Neural progenitor cell (in vitro differentiated cells): ENCODE data around the gene PC. TPM values are rescaled to one million over a fixed set of nuclear protein-coding genes. Genes with fewer than 3 reads are reported as not detected.

Experiments
- DNase-seq: peaks from one replicate; pipeline ENCODE4 v3.0.0-alpha.2; 2016; ENCODE audit warnings: low spot score
- H2AFZ ChIP-seq: fragments of 200-600 bp; sonication (generic); replicated peaks from 2 replicates; pipeline ENCODE4 v1.6.1; 2016; ENCODE audit warnings: antibody characterized with exemption
- H3F3A ChIP-seq: fragments of 200-600 bp; sonication (generic); 2 replicates; pipeline ENCODE4 v1.6.1; 2016; ENCODE audit warnings: antibody characterized with exemption, low read depth
- H3K27ac ChIP-seq: fragments of 200-600 bp; sonication (generic); 2 replicates; pipeline ENCODE4 v1.5.1; 2016; ENCODE audit warnings: mild to moderate bottlenecking
- H3K27me3 ChIP-seq: fragments of 200-600 bp; sonication (generic); 2 replicates; pipeline ENCODE4 v1.6.1; 2016; ENCODE audit warnings: mild to moderate bottlenecking, moderate library complexity
- H3K36me3 ChIP-seq: fragments of 200-600 bp; sonication (generic); 2 replicates; pipeline ENCODE4 v1.5.1; 2016
- H3K4me1 ChIP-seq: fragments of 200-600 bp; sonication (generic); 2 replicates; pipeline ENCODE4 v1.6.1; 2016; ENCODE audit warnings: mixed run types
- H3K4me2 ChIP-seq: fragments of 200-600 bp; sonication (generic); 2 replicates; pipeline ENCODE4 v1.6.1; 2016
- H3K4me3 ChIP-seq: fragments of 200-600 bp; sonication (generic); 2 replicates; pipeline ENCODE4 v1.5.1; 2016
- H3K79me2 ChIP-seq: fragments of 200-600 bp; sonication (generic); 2 replicates; pipeline ENCODE4 v1.6.1; 2016; ENCODE audit warnings: low read depth
- H3K9ac ChIP-seq: fragments of 200-600 bp; sonication (generic); 2 replicates; pipeline ENCODE4 v1.6.1; 2016
- H3K9me3 ChIP-seq: fragments of 200-600 bp; sonication (generic); 2 replicates; pipeline ENCODE4 v1.5.1; 2016; ENCODE audit warnings: low read depth
- H4K20me1 ChIP-seq: fragments of 200-600 bp; sonication (generic); 2 replicates; pipeline ENCODE4 v1.6.1; 2016; ENCODE audit warnings: low read depth
- H3K27ac Mint-ChIP-seq: 3 replicates; pipeline ENCODE4 v1.8.0; 2021; ENCODE audit warnings: mixed read lengths
- H3K27me3 Mint-ChIP-seq: 2 replicates; pipeline ENCODE4 v1.8.0; 2022; ENCODE audit warnings: low read depth, mild to moderate bottlenecking, inconsistent platforms, moderate library complexity, mixed read lengths; ENCODE audit not compliant: insufficient read depth
- H3K36me3 Mint-ChIP-seq: 3 replicates; pipeline ENCODE4 v1.8.0; 2021; ENCODE audit warnings: mixed read lengths
- H3K4me1 Mint-ChIP-seq: 3 replicates; pipeline ENCODE4 v1.8.0; 2021; ENCODE audit warnings: mixed read lengths
- H3K4me3 Mint-ChIP-seq: 3 replicates; pipeline ENCODE4 v1.8.0; 2021; ENCODE audit warnings: mild to moderate bottlenecking, moderate library complexity, mixed read lengths
- H3K9me3 Mint-ChIP-seq: 3 replicates; pipeline ENCODE4 v1.8.0; 2020; ENCODE audit warnings: mixed read lengths
- EZH2 ChIP-seq: fragments of 200-600 bp; sonication (generic); IDR thresholded peaks from 2 replicates; pipeline ENCODE4 v1.6.1; 2017; ENCODE audit warnings: antibody characterized with exemption, mild to moderate bottlenecking, moderate library complexity
- EZH2phosphoT487 ChIP-seq: fragments of 200-600 bp; sonication (generic); IDR thresholded peaks from 2 replicates; pipeline ENCODE4 v1.6.1; 2017; ENCODE audit warnings: antibody characterized with exemption
- total RNA-seq: library from RNA; depleted of rRNA; stranded (reverse); fragments of >200 nt; gene quantifications from 2 replicates; pipeline ENCODE4 v1.2.3, GENCODE V29; 2015; ENCODE audit warnings: low replicate concordance
- TF ChIP-seq, protein P1 (sequence below): fragments of 200-600 bp; sonication (generic); IDR thresholded peaks from 2 replicates; pipeline ENCODE4 v1.5.1; 2017; ENCODE audit warnings: antibody characterized with exemption, mild to moderate bottlenecking

The PC gene
- total RNA-seq, 1 donor from 2014 or later, result 11.4 TPM

DNA sequence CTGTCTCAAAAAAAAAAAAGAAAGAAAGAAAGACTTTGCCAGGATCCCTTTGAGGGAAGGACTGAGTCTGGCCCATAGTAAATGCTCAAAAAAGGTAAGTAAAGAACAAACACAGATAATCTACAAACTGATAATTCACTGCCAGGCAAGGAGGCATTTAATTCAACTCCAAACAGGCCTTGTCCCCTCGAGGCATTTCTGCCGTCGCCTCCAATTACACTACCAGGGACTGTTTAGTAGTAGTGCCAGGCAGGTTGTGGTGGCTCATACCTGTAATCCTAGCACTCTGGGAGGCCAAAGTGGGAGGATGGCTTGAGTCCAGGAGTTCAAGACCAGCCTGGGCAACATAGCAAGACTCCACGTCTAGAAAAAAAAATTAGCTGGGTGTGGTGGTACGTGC lies 43.7 kb downstream of the PC start:
- H3K79me2 ChIP-seq, result no peaks in the 10 kb centered on the region
- no peak overlapping the region for H3K27ac ChIP-seq
- no peak overlapping the region for H3K4me2 ChIP-seq
- no peak overlapping the region for H3K4me3 ChIP-seq
- Mint-ChIP-seq H3K27ac (no peak overlapping the region), H3K4me1 (peaks cover 29% of the 10 kb centered on the region), H3K4me3 (no peak overlapping the region), H3K9me3 (no peaks in the 10 kb centered on the region), H3K36me3 (no peaks in the 10 kb centered on the region), H3K27me3 (peaks cover 2% of the 10 kb centered on the region)
- no peak overlapping the region for H3K9ac ChIP-seq
- no peaks in the 10 kb centered on the region for H3K9me3 ChIP-seq
- peaks cover 27% of the 10 kb centered on the region for H3F3A ChIP-seq
- no peaks in the 10 kb centered on the region for H3K36me3 ChIP-seq
- peaks cover 14% of the 10 kb centered on the region for H4K20me1 ChIP-seq
- H3K27me3 ChIP-seq, result no peaks in the 10 kb centered on the region
- no peak overlapping the region for H2AFZ ChIP-seq
- peaks cover 25% of the 10 kb centered on the region for H3K4me1 ChIP-seq
- DNase-seq, result no peak
- TF ChIP-seq EZH2phosphoT487 (no peak), EZH2 (no peak)
- TF ChIP-seq, protein P1, sequence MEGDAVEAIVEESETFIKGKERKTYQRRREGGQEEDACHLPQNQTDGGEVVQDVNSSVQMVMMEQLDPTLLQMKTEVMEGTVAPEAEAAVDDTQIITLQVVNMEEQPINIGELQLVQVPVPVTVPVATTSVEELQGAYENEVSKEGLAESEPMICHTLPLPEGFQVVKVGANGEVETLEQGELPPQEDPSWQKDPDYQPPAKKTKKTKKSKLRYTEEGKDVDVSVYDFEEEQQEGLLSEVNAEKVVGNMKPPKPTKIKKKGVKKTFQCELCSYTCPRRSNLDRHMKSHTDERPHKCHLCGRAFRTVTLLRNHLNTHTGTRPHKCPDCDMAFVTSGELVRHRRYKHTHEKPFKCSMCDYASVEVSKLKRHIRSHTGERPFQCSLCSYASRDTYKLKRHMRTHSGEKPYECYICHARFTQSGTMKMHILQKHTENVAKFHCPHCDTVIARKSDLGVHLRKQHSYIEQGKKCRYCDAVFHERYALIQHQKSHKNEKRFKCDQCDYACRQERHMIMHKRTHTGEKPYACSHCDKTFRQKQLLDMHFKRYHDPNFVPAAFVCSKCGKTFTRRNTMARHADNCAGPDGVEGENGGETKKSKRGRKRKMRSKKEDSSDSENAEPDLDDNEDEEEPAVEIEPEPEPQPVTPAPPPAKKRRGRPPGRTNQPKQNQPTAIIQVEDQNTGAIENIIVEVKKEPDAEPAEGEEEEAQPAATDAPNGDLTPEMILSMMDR, result no peak

DNA sequence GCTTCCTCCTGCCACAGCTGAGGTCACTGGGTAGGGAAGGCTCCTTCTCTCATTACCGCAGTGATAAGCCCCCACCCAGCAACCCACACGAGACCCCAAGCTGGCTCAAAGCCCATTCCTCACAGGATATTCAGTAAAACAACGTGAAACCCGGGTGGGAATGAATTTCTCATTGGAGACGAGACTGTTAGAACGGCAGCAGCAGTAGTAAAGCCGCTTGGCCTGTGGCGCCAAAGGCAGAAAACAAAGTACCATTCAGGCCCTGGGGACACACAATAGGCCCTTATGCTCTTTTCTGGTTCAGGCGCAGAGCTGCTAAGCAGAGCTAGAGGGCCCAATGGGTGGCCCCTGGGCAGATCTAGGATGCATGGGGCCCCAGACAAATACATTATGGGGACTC lies 45.3 kb downstream of the PC start:
- Mint-ChIP-seq H3K27ac (peak overlapping the region; percentile 82), H3K27me3 (peaks cover 2% of the 10 kb centered on the region)
- TF ChIP-seq EZH2 (no peak), EZH2phosphoT487 (no peak)
- TF ChIP-seq, protein P1, result no peak

DNA sequence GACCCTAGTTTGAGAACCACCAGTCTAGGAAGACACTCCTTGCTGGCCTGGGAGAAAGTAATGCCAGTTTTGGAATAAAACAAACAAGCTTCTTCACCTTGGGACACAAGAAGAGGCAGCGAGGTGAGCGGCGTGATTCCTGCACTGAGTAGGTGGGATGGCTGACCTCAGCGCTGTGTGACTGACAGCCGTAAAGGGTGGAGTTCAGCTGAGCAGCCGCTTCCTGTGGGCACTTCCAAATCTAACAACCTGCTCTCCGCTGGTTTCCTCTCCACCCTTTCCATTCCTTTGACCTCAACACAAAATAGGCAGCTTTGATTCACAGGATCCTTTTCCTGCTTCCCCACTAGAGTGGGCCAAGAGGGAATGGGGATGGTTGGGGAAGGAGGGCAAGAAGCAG lies 45.8 kb downstream of the PC start:
- H3K9ac ChIP-seq, result no peak overlapping the region
- H3K27me3 ChIP-seq, result no peaks in the 10 kb centered on the region
- no peaks in the 10 kb centered on the region for H3K79me2 ChIP-seq
- Mint-ChIP-seq H3K4me3 (peak overlapping the region; percentile 61), H3K27me3 (peaks cover 2% of the 10 kb centered on the region), H3K36me3 (no peaks in the 10 kb centered on the region), H3K9me3 (no peaks in the 10 kb centered on the region), H3K4me1 (peaks cover 37% of the 10 kb centered on the region), H3K27ac (no peak overlapping the region)
- H4K20me1 ChIP-seq, result peaks cover 14% of the 10 kb centered on the region
- H3K27ac ChIP-seq, result no peak overlapping the region
- H3K4me1 ChIP-seq, result peaks cover 25% of the 10 kb centered on the region
- no peak overlapping the region for H3K4me3 ChIP-seq
- no peak overlapping the region for H2AFZ ChIP-seq
- H3K9me3 ChIP-seq, result no peaks in the 10 kb centered on the region
- H3K36me3 ChIP-seq, result no peaks in the 10 kb centered on the region
- H3K4me2 ChIP-seq, result peak overlapping the region; percentile 50
- DNase-seq, result no peak
- H3F3A ChIP-seq, result peaks cover 27% of the 10 kb centered on the region
- TF ChIP-seq EZH2 (no peak), EZH2phosphoT487 (no peak)
- TF ChIP-seq, protein P1, result no peak

More for the DNA sequence above, 45.3 kb downstream of the PC start:
- H3K36me3 ChIP-seq, result no peaks in the 10 kb centered on the region
- no peaks in the 10 kb centered on the region for H3K79me2 ChIP-seq
- H4K20me1 ChIP-seq, result peaks cover 14% of the 10 kb centered on the region
- peak; percentile 75 for DNase-seq
- H3K27ac ChIP-seq, result no peak overlapping the region
- H2AFZ ChIP-seq, result no peak overlapping the region
- no peaks in the 10 kb centered on the region for H3K9me3 ChIP-seq
- peak overlapping the region; percentile 50 for H3K4me2 ChIP-seq
- H3K36me3 Mint-ChIP-seq, result no peaks in the 10 kb centered on the region
- peaks cover 27% of the 10 kb centered on the region for H3F3A ChIP-seq
- H3K4me1 ChIP-seq, result peaks cover 25% of the 10 kb centered on the region
- no peak overlapping the region for H3K9ac ChIP-seq
- no peak overlapping the region for H3K4me3 ChIP-seq
- no peak overlapping the region for H3K4me3 Mint-ChIP-seq
- no peaks in the 10 kb centered on the region for H3K27me3 ChIP-seq
- no peaks in the 10 kb centered on the region for H3K9me3 Mint-ChIP-seq
- H3K4me1 Mint-ChIP-seq, result peaks cover 33% of the 10 kb centered on the region
